MM.1S (cell line): Measurements from ENCODE around the gene CCDC87.
A peak's percentile ranks its signal among the peaks of the same experiment; 100 is the strongest.

Experiments
- DNase-seq: peaks from one replicate; pipeline ENCODE4 v3.0.0-alpha.2; 2015
- H2AFZ ChIP-seq: fragments of 300-600 bp; sonication (generic); 2 replicates; pipeline ENCODE4 v1.6.0; 2016; ENCODE audit warnings: antibody characterized with exemption, low read length
- H3F3A ChIP-seq: fragments of 300-600 bp; sonication (generic); 2 replicates; pipeline ENCODE4 v1.6.1; 2016; ENCODE audit warnings: mild to moderate bottlenecking, antibody characterized with exemption, low read length, moderate library complexity, mixed read lengths; ENCODE audit not compliant: insufficient read depth
- H3K27ac ChIP-seq: fragments of 300-600 bp; sonication (generic); 2 replicates; pipeline ENCODE4 v1.5.1; 2016; ENCODE audit warnings: mild to moderate bottlenecking, low read length
- H3K27me3 ChIP-seq: fragments of 300-600 bp; sonication (generic); replicated peaks from 2 replicates; pipeline ENCODE4 v1.6.0; 2016; ENCODE audit warnings: low read length; ENCODE audit not compliant: insufficient read depth
- H3K36me3 ChIP-seq: fragments of 300-600 bp; sonication (generic); replicated peaks from 2 replicates; pipeline ENCODE4 v1.6.1; 2016; ENCODE audit warnings: mild to moderate bottlenecking, low read length, mixed read lengths; ENCODE audit not compliant: insufficient read depth
- H3K4me1 ChIP-seq: fragments of 300-600 bp; sonication (generic); 2 replicates; pipeline ENCODE4 v1.6.1; 2016; ENCODE audit warnings: low read length, mixed read lengths
- H3K4me2 ChIP-seq: fragments of 300-600 bp; sonication (generic); 2 replicates; pipeline ENCODE4 v1.6.0; 2016; ENCODE audit warnings: low read depth, low read length
- H3K4me3 ChIP-seq: fragments of 300-600 bp; sonication (generic); 2 replicates; pipeline ENCODE4 v1.5.1; 2016; ENCODE audit warnings: low read length, mixed read lengths
- H3K79me2 ChIP-seq: fragments of 300-600 bp; sonication (generic); 2 replicates; pipeline ENCODE4 v1.6.1; 2016; ENCODE audit warnings: mixed run types, low read length, mixed read lengths
- H3K9ac ChIP-seq: fragments of 300-600 bp; sonication (generic); 2 replicates; pipeline ENCODE4 v1.6.1; 2016; ENCODE audit warnings: low read length, mixed read lengths
- H3K9me2 ChIP-seq: fragments of 300-600 bp; sonication (generic); replicated peaks from 2 replicates; pipeline ENCODE4 v1.6.1; 2016; ENCODE audit warnings: mild to moderate bottlenecking, low read length, mixed read lengths; ENCODE audit not compliant: insufficient read depth
- H3K9me3 ChIP-seq: fragments of 300-600 bp; sonication (generic); replicated peaks from 2 replicates; pipeline ENCODE4 v1.6.1; 2016; ENCODE audit warnings: mild to moderate bottlenecking, low read length, mixed read lengths; ENCODE audit not compliant: insufficient read depth
- H4K20me1 ChIP-seq: fragments of 300-600 bp; sonication (generic); 2 replicates; pipeline ENCODE4 v1.6.1; 2016; ENCODE audit warnings: mild to moderate bottlenecking, low read length, moderate library complexity, mixed read lengths; ENCODE audit not compliant: insufficient read depth
- EZH2 ChIP-seq: fragments of 300-600 bp; sonication (generic); optimal IDR thresholded peaks from 2 replicates; pipeline ENCODE3; 2017; ENCODE audit warnings: low read depth, mild to moderate bottlenecking, antibody characterized with exemption, low read length, mixed read lengths
- EZH2phosphoT487 ChIP-seq: fragments of 300-600 bp; sonication (generic); IDR thresholded peaks from 2 replicates; pipeline ENCODE4 v1.6.1; 2018; ENCODE audit warnings: antibody characterized with exemption, low read length
- TF ChIP-seq, protein P1 (sequence below): fragments of 300-600 bp; sonication (generic); IDR thresholded peaks from 2 replicates; pipeline ENCODE4 v1.5.1; 2016; ENCODE audit warnings: antibody characterized with exemption, low read length, mixed read lengths

The CCDC87 gene

GRCh38 chr11:66579017-66579606 is 13.8 kb downstream of the CCDC87 start:
- peak overlapping the region; percentile 35; the same call in 1 of the 2 replicates for H3K4me2 ChIP-seq

GRCh38 chr11:66570850-66571180 is 22.0 kb downstream of the CCDC87 start:
- Histone ChIP-seq H4K20me1 (no peaks in the 10 kb centered on the region), H3F3A (no peaks in the 10 kb centered on the region), H3K9ac (no peak overlapping the region)

More at GRCh38 chr11:66579017-66579606, 13.8 kb downstream of the CCDC87 start:
- Histone ChIP-seq H3F3A (no peaks in the 10 kb centered on the region), H3K79me2 (no peaks in the 10 kb centered on the region), H4K20me1 (no peaks in the 10 kb centered on the region), H3K27me3 (peaks cover 21% of the 10 kb centered on the region; the same call in 1 of the 2 replicates), H3K9me3 (no peaks in the 10 kb centered on the region), H3K9ac (no peak overlapping the region), H2AFZ (no peak overlapping the region), H3K4me3 (no peak overlapping the region), H3K36me3 (no peaks in the 10 kb centered on the region), H3K4me1 (no peaks in the 10 kb centered on the region), H3K9me2 (no peaks in the 10 kb centered on the region), H3K27ac (no peak overlapping the region)
- DNase-seq, result peak; percentile 38
- TF ChIP-seq, protein P1, sequence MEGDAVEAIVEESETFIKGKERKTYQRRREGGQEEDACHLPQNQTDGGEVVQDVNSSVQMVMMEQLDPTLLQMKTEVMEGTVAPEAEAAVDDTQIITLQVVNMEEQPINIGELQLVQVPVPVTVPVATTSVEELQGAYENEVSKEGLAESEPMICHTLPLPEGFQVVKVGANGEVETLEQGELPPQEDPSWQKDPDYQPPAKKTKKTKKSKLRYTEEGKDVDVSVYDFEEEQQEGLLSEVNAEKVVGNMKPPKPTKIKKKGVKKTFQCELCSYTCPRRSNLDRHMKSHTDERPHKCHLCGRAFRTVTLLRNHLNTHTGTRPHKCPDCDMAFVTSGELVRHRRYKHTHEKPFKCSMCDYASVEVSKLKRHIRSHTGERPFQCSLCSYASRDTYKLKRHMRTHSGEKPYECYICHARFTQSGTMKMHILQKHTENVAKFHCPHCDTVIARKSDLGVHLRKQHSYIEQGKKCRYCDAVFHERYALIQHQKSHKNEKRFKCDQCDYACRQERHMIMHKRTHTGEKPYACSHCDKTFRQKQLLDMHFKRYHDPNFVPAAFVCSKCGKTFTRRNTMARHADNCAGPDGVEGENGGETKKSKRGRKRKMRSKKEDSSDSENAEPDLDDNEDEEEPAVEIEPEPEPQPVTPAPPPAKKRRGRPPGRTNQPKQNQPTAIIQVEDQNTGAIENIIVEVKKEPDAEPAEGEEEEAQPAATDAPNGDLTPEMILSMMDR, result peak; percentile 79
- no peak for TF ChIP-seq EZH2phosphoT487

DNA sequence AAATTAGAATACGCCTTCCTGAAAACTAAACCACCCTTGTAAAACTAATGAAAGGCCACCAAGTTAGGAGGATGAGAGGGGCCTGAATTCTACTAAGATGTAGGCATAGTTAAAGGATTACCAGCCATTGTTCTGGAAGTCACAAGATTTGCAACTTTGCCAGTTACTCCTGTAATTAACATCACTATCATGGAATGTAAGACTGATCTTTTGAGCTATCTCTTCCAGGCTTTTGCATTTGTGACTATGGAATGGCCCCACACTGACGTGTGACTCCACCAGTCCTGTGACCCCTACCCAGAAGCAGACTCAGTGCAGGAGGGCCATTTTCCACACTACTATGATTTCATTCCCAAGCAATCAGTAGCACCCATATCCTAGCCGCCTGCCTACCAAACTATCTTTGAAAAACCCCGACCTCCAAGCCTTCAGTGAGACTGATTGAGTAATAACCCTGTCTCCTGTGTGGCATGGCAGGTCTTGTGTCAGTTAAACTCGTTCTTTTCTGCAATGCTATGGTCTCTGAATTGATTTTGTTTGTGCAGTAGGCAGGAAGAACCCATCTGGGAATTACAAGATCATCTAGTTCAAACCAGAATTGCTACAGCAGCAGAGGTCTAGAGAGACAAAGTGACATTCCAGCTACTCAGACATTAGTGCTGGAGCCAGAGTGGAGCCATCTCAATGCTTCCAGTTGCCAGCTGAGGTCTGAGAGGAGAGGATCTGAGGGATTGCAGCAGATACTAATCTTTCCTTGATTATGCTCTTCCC is 22.6 kb downstream of the CCDC87 start:
- no peaks in the 10 kb centered on the region for H3K4me1 ChIP-seq
- no peaks in the 10 kb centered on the region for H3K79me2 ChIP-seq
- H3K27me3 ChIP-seq, result peaks cover 42% of the 10 kb centered on the region
- H3K36me3 ChIP-seq, result no peaks in the 10 kb centered on the region
- no peak overlapping the region for H3K4me2 ChIP-seq
- no peaks in the 10 kb centered on the region for H3K9me2 ChIP-seq
- H2AFZ ChIP-seq, result no peak overlapping the region
- no peak overlapping the region for H3K27ac ChIP-seq
- H4K20me1 ChIP-seq, result no peaks in the 10 kb centered on the region
- no peaks in the 10 kb centered on the region for H3F3A ChIP-seq
- DNase-seq, result no peak
- H3K9ac ChIP-seq, result no peak overlapping the region
- no peak overlapping the region for H3K4me3 ChIP-seq
- no peaks in the 10 kb centered on the region for H3K9me3 ChIP-seq
- no peak for TF ChIP-seq EZH2phosphoT487
- no peak for TF ChIP-seq EZH2
- TF ChIP-seq, protein P1, result no peak

More at GRCh38 chr11:66570850-66571180, 22.0 kb downstream of the CCDC87 start:
- Histone ChIP-seq H3K4me2 (no peak overlapping the region), H3K36me3 (no peaks in the 10 kb centered on the region), H3K27me3 (peaks cover 42% of the 10 kb centered on the region), H3K9me3 (no peaks in the 10 kb centered on the region), H3K4me1 (no peaks in the 10 kb centered on the region), H2AFZ (no peak overlapping the region), H3K79me2 (no peaks in the 10 kb centered on the region), H3K4me3 (no peak overlapping the region), H3K27ac (no peak overlapping the region), H3K9me2 (no peaks in the 10 kb centered on the region)
- no peak for DNase-seq
- TF ChIP-seq EZH2 (no peak), EZH2phosphoT487 (no peak)
- TF ChIP-seq, protein P1, result no peak
